ENCODE results near the gene ADAMTSL5.

DNA sequence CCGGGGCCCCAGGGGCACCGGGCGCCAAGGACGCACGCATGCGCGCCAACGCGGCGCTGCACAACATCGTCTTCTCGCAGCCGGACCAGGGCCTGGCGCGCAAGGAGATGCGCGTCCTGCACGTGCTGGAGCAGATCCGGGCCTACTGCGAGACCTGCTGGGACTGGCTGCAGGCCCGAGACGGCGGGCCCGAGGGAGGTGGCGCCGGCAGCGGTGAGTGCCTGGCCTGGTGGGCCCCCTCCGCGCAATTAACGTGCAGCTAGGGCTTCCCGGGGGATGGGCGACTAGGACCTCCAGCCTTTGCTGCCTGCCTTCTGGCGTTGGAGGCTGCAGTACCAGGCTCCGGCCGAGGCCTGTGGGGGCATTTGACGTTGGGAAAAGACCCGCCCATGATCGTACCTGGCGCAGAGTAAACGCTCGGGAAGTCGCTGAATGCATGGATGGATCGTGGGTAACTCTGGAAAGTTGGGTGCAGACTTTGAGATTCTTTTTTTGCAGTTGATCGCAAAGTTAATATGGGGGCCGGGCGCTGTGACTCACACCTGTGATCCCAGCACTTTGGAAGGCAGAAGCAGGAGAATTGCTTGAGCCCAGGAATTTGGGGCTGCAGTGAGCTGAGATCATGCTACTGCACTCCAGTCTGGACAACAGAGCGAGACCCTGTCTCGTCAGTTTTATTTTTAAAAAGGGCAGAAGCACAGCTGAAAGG, 55.6 kb downstream of the ADAMTSL5 start:
- no peak for TF ChIP-seq POLR2A (IDR thresholded peaks at IDR 0.05)
- TF ChIP-seq, protein P1, sequence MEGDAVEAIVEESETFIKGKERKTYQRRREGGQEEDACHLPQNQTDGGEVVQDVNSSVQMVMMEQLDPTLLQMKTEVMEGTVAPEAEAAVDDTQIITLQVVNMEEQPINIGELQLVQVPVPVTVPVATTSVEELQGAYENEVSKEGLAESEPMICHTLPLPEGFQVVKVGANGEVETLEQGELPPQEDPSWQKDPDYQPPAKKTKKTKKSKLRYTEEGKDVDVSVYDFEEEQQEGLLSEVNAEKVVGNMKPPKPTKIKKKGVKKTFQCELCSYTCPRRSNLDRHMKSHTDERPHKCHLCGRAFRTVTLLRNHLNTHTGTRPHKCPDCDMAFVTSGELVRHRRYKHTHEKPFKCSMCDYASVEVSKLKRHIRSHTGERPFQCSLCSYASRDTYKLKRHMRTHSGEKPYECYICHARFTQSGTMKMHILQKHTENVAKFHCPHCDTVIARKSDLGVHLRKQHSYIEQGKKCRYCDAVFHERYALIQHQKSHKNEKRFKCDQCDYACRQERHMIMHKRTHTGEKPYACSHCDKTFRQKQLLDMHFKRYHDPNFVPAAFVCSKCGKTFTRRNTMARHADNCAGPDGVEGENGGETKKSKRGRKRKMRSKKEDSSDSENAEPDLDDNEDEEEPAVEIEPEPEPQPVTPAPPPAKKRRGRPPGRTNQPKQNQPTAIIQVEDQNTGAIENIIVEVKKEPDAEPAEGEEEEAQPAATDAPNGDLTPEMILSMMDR (IDR thresholded peaks at IDR 0.05): no peak

All from lower leg skin (tissue), 3 donors.